Natural killer cell (primary cell): Measurements from ENCODE around the gene SVEP1. TPM values are rescaled to one million over a fixed set of nuclear protein-coding genes. Genes with fewer than 3 reads are reported as not detected.
"Not testable (repeated sequence)": the region's sequence is repeated elsewhere in the genome, so short reads cannot be mapped to it uniquely, and the experiment has no call there.

Experiments used
- ATAC-seq, 3 donors: fragments of 150-1000 bp in 2 of 3; fragments of 200-7000 bp in 1 of 3; cut with Tn5 transposase; 1 replicate in 1 of 3; 2 replicates in 2 of 3; pipeline ENCODE4 v1.10.0; 2021; ENCODE audit warnings: mild to moderate bottlenecking in 2 of 3, moderate library complexity in 2 of 3
- DNase-seq, 2 donors: peaks; one replicate each; pipeline versions ENCODE4 v3.0.0 to v3.0.0-alpha.2; 2013 to 2021; ENCODE audit warnings: mixed read lengths in 1 of 2
- H3K27ac ChIP-seq: one replicate; pipeline ENCODE4 v1.5.1; 2013; ENCODE audit warnings: mild to moderate bottlenecking, low read length
- H3K27me3 ChIP-seq: one replicate; pipeline ENCODE4 v1.6.1; 2013; ENCODE audit warnings: low read length; ENCODE audit not compliant: control insufficient read depth, insufficient read depth
- H3K36me3 ChIP-seq: one replicate; pipeline ENCODE4 v1.6.1; 2013; ENCODE audit warnings: low read length; ENCODE audit not compliant: control insufficient read depth, insufficient read depth
- H3K4me1 ChIP-seq: one replicate; pipeline ENCODE4 v1.6.1; 2013; ENCODE audit warnings: low read length; ENCODE audit not compliant: control insufficient read depth, insufficient read depth
- H3K4me3 ChIP-seq: one replicate; pipeline ENCODE4 v1.5.1; 2013; ENCODE audit warnings: low read length
- H3K9me3 ChIP-seq: one replicate; pipeline ENCODE4 v1.6.1; 2013; ENCODE audit warnings: low read length; ENCODE audit not compliant: control insufficient read depth, insufficient read depth
- H3K27ac Mint-ChIP-seq, 2 donors: one replicate each; pipeline ENCODE4 v1.8.0; 2022; ENCODE audit warnings: mild to moderate bottlenecking in 2 of 2, mixed read lengths in 2 of 2, moderate library complexity in 1 of 2
- H3K27me3 Mint-ChIP-seq, 2 donors: one replicate each; pipeline ENCODE4 v1.8.0; 2022; ENCODE audit warnings: low read depth in 2 of 2, mixed read lengths in 2 of 2
- H3K36me3 Mint-ChIP-seq: one replicate; pipeline ENCODE4 v1.8.0; 2022; ENCODE audit warnings: mixed read lengths
- H3K4me1 Mint-ChIP-seq, 2 donors: one replicate each; pipeline ENCODE4 v1.8.0; 2022; ENCODE audit warnings: mixed read lengths in 2 of 2
- H3K4me3 Mint-ChIP-seq: one replicate; pipeline ENCODE4 v1.8.0; 2022; ENCODE audit warnings: mild to moderate bottlenecking, moderate library complexity, mixed read lengths
- H3K9me3 Mint-ChIP-seq, 2 donors: one replicate each; pipeline ENCODE4 v1.8.0; 2022; ENCODE audit warnings: mixed read lengths in 2 of 2
- CTCF ChIP-seq: fragments of 200-600 bp; IDR thresholded peaks from one replicate; pipeline ENCODE4 v1.8.0; 2022; ENCODE audit warnings: antibody characterized with exemption
- WGBS: methylation state at CpG from one replicate; pipeline ENCODE4 v1.1.7; 2013; ENCODE audit warnings: missing lambda C conversion rate; ENCODE audit not compliant: insufficient coverage; 5-methylcytosine and 5-hydroxymethylcytosine counted together
- intact Hi-C: fragments of 100-400 bp; cut with micrococcal nuclease; formaldehyde crosslinking; loops from one replicate; pipeline ENCODE4 v1.14.2; 2022
- total RNA-seq, 4 donors: library from RNA; stranded (reverse); fragments of 120-200 nt in 1 of 4; gene quantifications; one replicate each; pipeline versions ENCODE4 v1.2.3 to v1.2.4, GENCODE V29; 2013 to 2022

The SVEP1 gene
- total RNA-seq, 3 donors from 2014 or later (not counting 1 experiment from before 2014, with no cell fraction given): not detected

- H3K36me3 Mint-ChIP-seq: no peaks in the 10 kb centered on the region
- 85% methylated on average over 4 of the region's 4 CpGs for WGBS
- TF ChIP-seq CTCF: no peak
- no peak overlapping the region for H3K27ac Mint-ChIP-seq
- ATAC-seq (no peak), DNase-seq (no peak)
- no peaks in the 10 kb centered on the region for H3K27me3 ChIP-seq
- H3K36me3 ChIP-seq: no peaks in the 10 kb centered on the region
- peaks cover 0 to 4% of the 10 kb centered on the region in 2 donors for H3K27me3 Mint-ChIP-seq
- no peaks in the 10 kb centered on the region for H3K9me3 ChIP-seq
- intact Hi-C loops: no loop called here
- H3K27ac ChIP-seq: no peak overlapping the region
- no peak overlapping the region for H3K4me3 ChIP-seq
- H3K4me1 ChIP-seq: no peaks in the 10 kb centered on the region
- no peak overlapping the region for H3K4me3 Mint-ChIP-seq
- H3K9me3 Mint-ChIP-seq: no peaks in the 10 kb centered on the region
- no peaks in the 10 kb centered on the region for H3K4me1 Mint-ChIP-seq
Observed at GRCh38 chr9:110382731-110383130, 196.8 kb downstream of the SVEP1 start.

DNA sequence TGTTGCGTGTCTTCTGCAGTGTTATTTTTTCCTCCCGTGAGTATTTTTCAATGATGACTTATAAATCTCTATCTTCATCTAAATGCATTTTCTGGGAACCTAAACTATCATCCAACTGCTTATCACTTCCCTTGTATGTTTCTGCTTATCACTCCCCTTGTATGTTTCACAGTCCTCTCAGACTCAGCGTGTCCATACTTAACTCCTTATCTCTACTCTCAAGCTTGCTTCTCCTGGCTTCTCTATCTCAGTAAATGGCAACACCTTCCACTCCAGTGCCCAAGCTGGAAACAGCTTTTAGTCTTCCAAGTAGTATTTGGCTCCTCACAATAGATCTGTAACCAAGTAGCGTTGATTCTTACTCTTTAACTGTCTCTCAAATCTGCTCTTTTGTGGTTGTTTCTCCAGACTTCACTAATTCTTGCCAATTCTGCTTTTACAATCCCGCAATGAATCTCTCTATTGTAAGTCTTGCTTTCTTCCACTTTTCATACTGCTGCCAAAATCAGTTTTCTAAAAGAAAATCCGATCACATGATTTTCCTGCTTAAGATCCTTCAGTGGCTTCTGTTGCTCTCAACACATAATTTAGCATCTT lies 208.0 kb downstream of the SVEP1 start:
- intact Hi-C loops: no loop called here
- WGBS: 82% methylated on average over 6 of the region's 6 CpGs

DNA sequence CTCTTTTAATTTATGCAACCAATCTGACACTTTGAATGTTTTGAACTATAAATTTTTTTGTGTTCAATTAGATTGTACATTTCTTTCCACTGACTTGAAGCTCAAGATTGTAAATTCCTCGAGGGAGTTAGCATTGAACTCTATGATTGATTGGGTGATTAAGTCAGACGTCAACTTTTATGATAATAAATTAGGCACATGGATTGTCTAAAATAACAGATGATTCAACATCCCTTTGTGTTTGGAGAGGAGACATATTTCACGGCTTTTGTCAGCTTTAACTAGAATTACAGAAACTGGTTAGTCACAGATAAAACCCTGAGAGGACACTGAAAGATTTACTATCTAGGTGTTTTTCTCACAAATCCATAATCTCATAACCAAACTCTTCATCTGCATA lies 209.2 kb downstream of the SVEP1 start:
- 85% methylated on average over 3 of the region's 3 CpGs for WGBS
- no peaks in the 10 kb centered on the region for H3K27me3 Mint-ChIP-seq
- H3K27ac Mint-ChIP-seq: no peak overlapping the region
- H3K4me3 Mint-ChIP-seq: no peak overlapping the region
- no peak overlapping the region for H3K27ac ChIP-seq
- H3K36me3 ChIP-seq: no peaks in the 10 kb centered on the region
- H3K9me3 ChIP-seq: no peaks in the 10 kb centered on the region
- no peaks in the 10 kb centered on the region for H3K4me1 Mint-ChIP-seq
- H3K4me3 ChIP-seq: no peak overlapping the region
- TF ChIP-seq CTCF: no peak
- no peaks in the 10 kb centered on the region for H3K27me3 ChIP-seq
- no peaks in the 10 kb centered on the region for H3K9me3 Mint-ChIP-seq
- intact Hi-C loops: no loop called here
- no peaks in the 10 kb centered on the region for H3K4me1 ChIP-seq
- ATAC-seq: no peak
- DNase-seq: no peak
- no peaks in the 10 kb centered on the region for H3K36me3 Mint-ChIP-seq

More for the DNA sequence above, 208.0 kb downstream of the SVEP1 start:
- Mint-ChIP-seq H3K9me3 (no peaks in the 10 kb centered on the region), H3K27ac (no peak overlapping the region), H3K4me3 (no peak overlapping the region), H3K4me1 (no peaks in the 10 kb centered on the region), H3K36me3 (no peaks in the 10 kb centered on the region), H3K27me3 (no peaks in the 10 kb centered on the region)
- ATAC-seq (no peak), DNase-seq (no peak)
- H3K27me3 ChIP-seq: no peaks in the 10 kb centered on the region
- H3K27ac ChIP-seq: no peak overlapping the region
- no peak for TF ChIP-seq CTCF
- H3K4me1 ChIP-seq: no peaks in the 10 kb centered on the region
- no peak overlapping the region for H3K4me3 ChIP-seq
- H3K36me3 ChIP-seq: no peaks in the 10 kb centered on the region
- H3K9me3 ChIP-seq: no peaks in the 10 kb centered on the region

DNA sequence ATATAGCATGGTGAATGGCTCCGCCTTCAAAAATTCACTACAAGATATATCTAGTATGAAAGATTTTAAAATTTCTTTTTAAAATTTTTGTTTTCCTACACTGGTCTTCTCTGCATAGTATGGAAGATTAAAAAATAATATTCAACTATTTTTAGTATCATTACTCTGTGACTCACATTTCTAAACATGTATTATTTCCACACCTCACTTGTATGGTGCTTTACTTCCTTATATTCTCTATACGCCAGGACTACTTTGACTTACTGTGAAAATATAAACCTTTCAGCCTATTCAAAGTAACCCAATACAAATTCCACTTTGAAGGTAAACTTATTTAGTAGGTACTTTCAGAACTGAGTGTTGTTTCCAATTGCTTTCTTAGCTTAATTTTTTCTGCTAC lies 215.1 kb downstream of the SVEP1 start:
- H3K9me3 ChIP-seq: no peaks in the 10 kb centered on the region
- WGBS: 92% methylated on average over 1 of the region's 2 CpGs
- Mint-ChIP-seq H3K27me3 (no peaks in the 10 kb centered on the region), H3K4me1 (no peaks in the 10 kb centered on the region), H3K4me3 (no peak overlapping the region), H3K27ac (no peak overlapping the region), H3K9me3 (no peaks in the 10 kb centered on the region), H3K36me3 (no peaks in the 10 kb centered on the region)
- intact Hi-C loops: no loop called here
- no peak for ATAC-seq
- no peaks in the 10 kb centered on the region for H3K27me3 ChIP-seq
- H3K4me3 ChIP-seq: no peak overlapping the region
- DNase-seq: no peak
- no peaks in the 10 kb centered on the region for H3K36me3 ChIP-seq
- no peak overlapping the region for H3K27ac ChIP-seq
- no peak for TF ChIP-seq CTCF
- no peaks in the 10 kb centered on the region for H3K4me1 ChIP-seq

- H3K27me3 Mint-ChIP-seq, H3K4me3 ChIP-seq, H3K27ac ChIP-seq, H3K27me3 ChIP-seq, H3K9me3 ChIP-seq, intact Hi-C loops, DNase-seq, H3K4me1 ChIP-seq, H3K4me3 Mint-ChIP-seq, ATAC-seq, H3K27ac Mint-ChIP-seq, H3K36me3 Mint-ChIP-seq, H3K36me3 ChIP-seq, H3K4me1 Mint-ChIP-seq, H3K9me3 Mint-ChIP-seq: not testable (repeated sequence)
- no CpG with 5 or more reads among the region's 2 CpGs for WGBS
Observed at GRCh38 chr9:110358992-110359391, 220.5 kb downstream of the SVEP1 start.
